Trophoblast cell (in vitro differentiated cells and primary cell): Measurements from ENCODE around the gene SLC43A2.
"Not testable (repeated sequence)": the region's sequence is repeated elsewhere in the genome, so short reads cannot be mapped to it uniquely, and the experiment has no call there.

Source experiments
- DNase-seq, 2 donors: peaks; one replicate each; pipeline ENCODE4 v3.0.0-alpha.2; 2016
- H2AFZ ChIP-seq: 2 replicates; pipeline ENCODE4 v1.6.1; 2013; ENCODE audit warnings: low read length, moderate library complexity, mild to moderate bottlenecking; ENCODE audit not compliant: insufficient read depth, poor library complexity
- H2AK5ac ChIP-seq: 2 replicates; pipeline ENCODE4 v1.6.1; 2013; ENCODE audit warnings: mild to moderate bottlenecking, low read length
- H2BK120ac ChIP-seq: 2 replicates; pipeline ENCODE4 v1.6.1; 2013; ENCODE audit warnings: low read length, mild to moderate bottlenecking, moderate library complexity; ENCODE audit not compliant: insufficient read depth, poor library complexity
- H2BK12ac ChIP-seq: 2 replicates; pipeline ENCODE4 v1.6.1; 2013; ENCODE audit warnings: mild to moderate bottlenecking, low read length, moderate library complexity
- H2BK5ac ChIP-seq: 2 replicates; pipeline ENCODE4 v1.6.1; 2013; ENCODE audit warnings: low read length, low read depth, moderate library complexity, mild to moderate bottlenecking; ENCODE audit not compliant: poor library complexity
- H3K14ac ChIP-seq: 2 replicates; pipeline ENCODE4 v1.6.1; 2013; ENCODE audit warnings: mild to moderate bottlenecking, low read length
- H3K18ac ChIP-seq: 2 replicates; pipeline ENCODE4 v1.6.1; 2013; ENCODE audit warnings: mild to moderate bottlenecking, low read length
- H3K23ac ChIP-seq: 2 replicates; pipeline ENCODE4 v1.6.1; 2013; ENCODE audit warnings: low read length
- H3K27ac ChIP-seq: 2 replicates; pipeline ENCODE4 v1.5.1; 2013; ENCODE audit warnings: low read depth, mild to moderate bottlenecking, inconsistent platforms, low read length, moderate library complexity
- H3K27me3 ChIP-seq: 2 replicates; pipeline ENCODE4 v1.6.1; 2013; ENCODE audit warnings: inconsistent platforms, mild to moderate bottlenecking, low read length, moderate library complexity; ENCODE audit not compliant: insufficient read depth
- H3K36me3 ChIP-seq, 2 experiments: 1 replicate in 1 of 2; 2 replicates in 1 of 2; pipeline ENCODE4 v1.6.1; 2013; ENCODE audit warnings: low read length in 2 of 2, mild to moderate bottlenecking in 2 of 2, moderate library complexity in 1 of 2; ENCODE audit not compliant: insufficient read depth in 2 of 2, control insufficient read depth in 1 of 2
- H3K4ac ChIP-seq: 2 replicates; pipeline ENCODE4 v1.6.1; 2013; ENCODE audit warnings: low read depth, mild to moderate bottlenecking, low read length, moderate library complexity
- H3K4me1 ChIP-seq, 2 experiments: 1 replicate in 1 of 2; 2 replicates in 1 of 2; pipeline ENCODE4 v1.6.1; 2013; ENCODE audit warnings: low read length in 2 of 2, mild to moderate bottlenecking in 2 of 2, moderate library complexity in 1 of 2; ENCODE audit not compliant: insufficient read depth in 2 of 2, control insufficient read depth in 1 of 2
- H3K4me2 ChIP-seq: 2 replicates; pipeline ENCODE4 v1.6.1; 2013; ENCODE audit warnings: inconsistent platforms, mild to moderate bottlenecking, low read length, moderate library complexity
- H3K4me3 ChIP-seq: 2 replicates; pipeline ENCODE4 v1.5.1; 2013; ENCODE audit warnings: mild to moderate bottlenecking, low read depth, low read length, inconsistent platforms
- H3K79me1 ChIP-seq: one replicate; pipeline ENCODE4 v1.6.1; 2013; ENCODE audit warnings: low read length
- H3K79me2 ChIP-seq: 2 replicates; pipeline ENCODE4 v1.6.1; 2013; ENCODE audit warnings: low read length, mild to moderate bottlenecking; ENCODE audit not compliant: control insufficient read depth, insufficient read depth, poor library complexity
- H3K9ac ChIP-seq: 2 replicates; pipeline ENCODE4 v1.6.1; 2013; ENCODE audit warnings: mild to moderate bottlenecking, low read length
- H3K9me3 ChIP-seq: 2 replicates; pipeline ENCODE4 v1.6.1; 2013; ENCODE audit warnings: low read depth, mild to moderate bottlenecking, control low read depth, inconsistent platforms, low read length; ENCODE audit not compliant: insufficient read depth
- H4K12ac ChIP-seq: 2 replicates; pipeline ENCODE4 v1.6.1; 2013; ENCODE audit warnings: low read depth, mild to moderate bottlenecking, low read length, moderate library complexity
- H4K8ac ChIP-seq: 2 replicates; pipeline ENCODE4 v1.6.1; 2013; ENCODE audit warnings: low read depth, mild to moderate bottlenecking, low read length, moderate library complexity
- H4K91ac ChIP-seq: one replicate; pipeline ENCODE4 v1.6.1; 2013; ENCODE audit warnings: low read depth, mild to moderate bottlenecking, low read length, moderate library complexity
- WGBS: extraction: QIAGEN DNeasy Blood & Tissue Kit; methylation state at CpG from one replicate; pipeline ENCODE4 v1.1.7; 2013; ENCODE audit warnings: missing lambda C conversion rate; ENCODE audit not compliant: insufficient read length, insufficient coverage; ENCODE audit errors: extremely low coverage; 5-methylcytosine and 5-hydroxymethylcytosine counted together

SLC43A2 gene

GRCh38 chr17:1563471-1563785 is 65.2 kb downstream of the SLC43A2 start:
- not testable (repeated sequence) for H2AK5ac ChIP-seq, H2BK12ac ChIP-seq, H3K9ac ChIP-seq, H3K18ac ChIP-seq, H3K4me3 ChIP-seq, H4K12ac ChIP-seq, H4K8ac ChIP-seq, H3K27me3 ChIP-seq, H3K27ac ChIP-seq, H3K9me3 ChIP-seq, H4K91ac ChIP-seq, H3K36me3 ChIP-seq, H3K79me1 ChIP-seq, H3K23ac ChIP-seq, H2AFZ ChIP-seq, H2BK5ac ChIP-seq, H3K4me2 ChIP-seq, H3K14ac ChIP-seq, H2BK120ac ChIP-seq, H3K4ac ChIP-seq
- DNase-seq: peak in 1 of 2 donors; percentile 58
- Histone ChIP-seq H3K4me1 (peaks cover 18 to 30% of the 10 kb centered on the region in 2 experiments), H3K79me2 (peaks cover 24% of the 10 kb centered on the region)
- WGBS: no CpG with 5 or more reads among the region's 15 CpGs

- Histone ChIP-seq H3K36me3 (peaks cover 0 to 1% of the 10 kb centered on the region in 2 experiments), H3K4me2 (peak overlapping the region; percentile 93), H3K79me2 (peaks cover 24% of the 10 kb centered on the region), H4K91ac (peak overlapping the region; percentile 84), H3K4me3 (peak overlapping the region; percentile 97), H3K18ac (peak overlapping the region; percentile 97), H4K12ac (peak overlapping the region; percentile 51), H3K79me1 (peaks cover 9% of the 10 kb centered on the region), H3K23ac (no peak overlapping the region), H3K4me1 (peaks cover 23 to 35% of the 10 kb centered on the region in 2 experiments), H4K8ac (peak overlapping the region; percentile 88), H2BK120ac (peak overlapping the region; percentile 56), H2BK12ac (no peak overlapping the region), H3K9ac (peak overlapping the region; percentile 93), H3K14ac (peak overlapping the region; percentile 88), H3K4ac (peak overlapping the region; percentile 58), H2BK5ac (peak overlapping the region; percentile 77), H3K9me3 (no peaks in the 10 kb centered on the region), H2AFZ (peak overlapping the region; percentile 88), H2AK5ac (peak overlapping the region; percentile 88), H3K27ac (peak overlapping the region; percentile 77), H3K27me3 (no peaks in the 10 kb centered on the region)
- peak in 1 of 2 donors; percentile 42 for DNase-seq
- WGBS: no CpG with 5 or more reads among the region's 62 CpGs
These were observed 66.4 kb downstream of the SLC43A2 start for GRCh38 chr17:1562176-1562643.

- Histone ChIP-seq H3K9me3 (no peaks in the 10 kb centered on the region), H3K18ac (peak overlapping the region; percentile 87), H3K27me3 (no peaks in the 10 kb centered on the region), H3K4me1 (peaks cover 23 to 34% of the 10 kb centered on the region in 2 experiments), H3K79me1 (peaks cover 9% of the 10 kb centered on the region), H3K4me2 (peak overlapping the region; percentile 93), H3K4me3 (peak overlapping the region; percentile 97), H4K91ac (peak overlapping the region; percentile 84), H4K8ac (peak overlapping the region; percentile 64), H3K27ac (peak overlapping the region; percentile 45), H2BK5ac (peak overlapping the region; percentile 27), H2BK120ac (peak overlapping the region; percentile 52), H2BK12ac (no peak overlapping the region), H2AK5ac (peak overlapping the region; percentile 62), H3K4ac (peak overlapping the region; percentile 56), H3K23ac (no peak overlapping the region), H3K9ac (peak overlapping the region; percentile 93), H2AFZ (no peak overlapping the region), H3K79me2 (peaks cover 24% of the 10 kb centered on the region), H4K12ac (no peak overlapping the region), H3K36me3 (peaks cover 3 to 4% of the 10 kb centered on the region in 2 experiments), H3K14ac (peak overlapping the region; percentile 79)
- WGBS: no CpG with 5 or more reads among the region's 47 CpGs
- DNase-seq: peak in 1 of 2 donors; percentile 55
These were observed 67.0 kb downstream of the SLC43A2 start for GRCh38 chr17:1561420-1562175.

- Histone ChIP-seq H3K36me3 (peaks cover 9 to 11% of the 10 kb centered on the region in 2 experiments), H3K18ac (no peak overlapping the region), H3K27ac (no peak overlapping the region), H3K4ac (peak overlapping the region; percentile 56), H2BK120ac (no peak overlapping the region), H3K9ac (no peak overlapping the region), H3K79me1 (peaks cover 9% of the 10 kb centered on the region), H3K14ac (no peak overlapping the region), H3K27me3 (no peaks in the 10 kb centered on the region), H2BK5ac (no peak overlapping the region), H4K12ac (no peak overlapping the region), H4K91ac (no peak overlapping the region), H4K8ac (no peak overlapping the region), H3K23ac (no peak overlapping the region), H2AFZ (no peak overlapping the region), H3K4me3 (no peak overlapping the region), H3K79me2 (peaks cover 26% of the 10 kb centered on the region), H3K9me3 (no peaks in the 10 kb centered on the region), H3K4me1 (peaks cover 23 to 33% of the 10 kb centered on the region in 2 experiments), H2AK5ac (no peak overlapping the region), H2BK12ac (no peak overlapping the region), H3K4me2 (peak overlapping the region; percentile 93)
- no CpG with 5 or more reads among the region's 7 CpGs for WGBS
- DNase-seq: no peak
These were observed 67.7 kb downstream of the SLC43A2 start for GRCh38 chr17:1560858-1561355.
